Tongue (tissue), 2 donors: ENCODE results near the gene FGF19. TPM values are rescaled to one million over a fixed set of nuclear protein-coding genes. Genes with fewer than 3 reads are reported as not detected.
A peak's percentile ranks its signal among the peaks of the same experiment; 100 is the strongest.

Experiments used
- DNase-seq: peaks from one replicate; pipeline ENCODE4 v3.0.0-alpha.2; 2015
- total RNA-seq: library from RNA; depleted of rRNA; stranded (reverse); fragments of >200 nt; gene quantifications from one replicate; pipeline ENCODE4 v1.2.3, GENCODE V29; 2014

FGF19 gene
- total RNA-seq, 1 donor from 2014 or later = 1.8 TPM

DNA sequence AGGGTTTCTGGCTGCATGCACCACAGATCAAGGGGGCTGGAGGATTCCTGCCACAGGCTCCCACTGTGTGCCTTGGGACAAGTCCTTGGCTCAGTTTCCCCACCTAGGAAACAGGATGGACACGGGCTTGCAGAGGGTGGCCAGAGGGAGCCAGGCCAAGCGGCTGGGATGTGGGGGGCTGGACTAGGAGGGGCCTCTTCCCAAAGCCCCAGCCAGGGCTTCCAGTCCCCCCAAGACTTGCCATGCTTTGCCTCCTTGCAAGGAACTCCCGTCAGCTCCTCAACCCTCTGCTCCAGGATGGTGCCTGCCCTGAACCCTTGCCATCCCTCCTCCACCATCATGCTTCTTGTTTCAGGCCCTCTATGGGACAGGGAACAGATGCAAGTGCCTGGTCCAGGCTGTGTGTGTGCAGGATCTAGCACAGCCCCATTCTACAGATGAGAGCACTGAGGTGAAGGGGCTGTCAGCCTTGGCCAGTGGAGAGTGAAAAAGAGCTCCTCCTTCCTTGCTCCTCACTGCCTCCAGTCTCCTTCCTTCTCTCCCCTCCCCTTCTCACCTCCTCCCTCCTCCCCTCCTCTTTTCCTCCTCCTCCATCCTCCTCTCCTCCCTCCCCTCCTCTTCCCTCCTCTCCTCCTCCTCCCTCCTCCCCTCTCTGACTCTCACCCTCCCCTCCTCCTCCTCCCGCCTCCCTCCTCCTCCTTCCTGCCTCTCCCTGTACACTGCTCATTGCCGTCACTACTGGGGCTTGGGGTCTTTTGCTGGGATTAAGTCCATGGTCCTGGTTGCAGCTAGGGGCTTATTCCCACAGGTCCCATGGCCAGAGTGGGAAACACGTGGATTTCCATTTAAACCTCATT lies 13.3 kb upstream of the FGF19 start:
- no peak for DNase-seq

DNA sequence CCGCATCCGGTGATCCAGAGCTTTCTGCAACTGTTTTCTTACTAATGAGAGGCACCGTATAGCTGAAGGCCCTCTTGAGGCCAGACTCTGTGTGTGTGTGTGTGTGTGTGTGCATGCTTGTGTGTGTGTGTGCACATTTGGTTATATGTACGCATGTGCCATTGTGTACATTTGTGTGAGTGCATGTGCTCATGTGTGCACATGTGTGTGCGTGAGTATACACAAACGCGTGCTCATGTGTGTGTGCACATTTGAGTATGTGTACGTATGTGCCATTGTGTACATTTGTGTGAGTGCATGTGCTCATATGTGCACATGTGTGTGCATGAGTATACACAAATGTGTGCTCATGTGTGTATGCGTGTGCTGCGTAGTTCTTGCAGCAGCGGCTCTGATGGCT lies 12.3 kb upstream of the FGF19 start:
- no peak for DNase-seq

- no peak for DNase-seq
Observed at GRCh38 chr11:69715446-69715845, 11.6 kb upstream of the FGF19 start.

DNA sequence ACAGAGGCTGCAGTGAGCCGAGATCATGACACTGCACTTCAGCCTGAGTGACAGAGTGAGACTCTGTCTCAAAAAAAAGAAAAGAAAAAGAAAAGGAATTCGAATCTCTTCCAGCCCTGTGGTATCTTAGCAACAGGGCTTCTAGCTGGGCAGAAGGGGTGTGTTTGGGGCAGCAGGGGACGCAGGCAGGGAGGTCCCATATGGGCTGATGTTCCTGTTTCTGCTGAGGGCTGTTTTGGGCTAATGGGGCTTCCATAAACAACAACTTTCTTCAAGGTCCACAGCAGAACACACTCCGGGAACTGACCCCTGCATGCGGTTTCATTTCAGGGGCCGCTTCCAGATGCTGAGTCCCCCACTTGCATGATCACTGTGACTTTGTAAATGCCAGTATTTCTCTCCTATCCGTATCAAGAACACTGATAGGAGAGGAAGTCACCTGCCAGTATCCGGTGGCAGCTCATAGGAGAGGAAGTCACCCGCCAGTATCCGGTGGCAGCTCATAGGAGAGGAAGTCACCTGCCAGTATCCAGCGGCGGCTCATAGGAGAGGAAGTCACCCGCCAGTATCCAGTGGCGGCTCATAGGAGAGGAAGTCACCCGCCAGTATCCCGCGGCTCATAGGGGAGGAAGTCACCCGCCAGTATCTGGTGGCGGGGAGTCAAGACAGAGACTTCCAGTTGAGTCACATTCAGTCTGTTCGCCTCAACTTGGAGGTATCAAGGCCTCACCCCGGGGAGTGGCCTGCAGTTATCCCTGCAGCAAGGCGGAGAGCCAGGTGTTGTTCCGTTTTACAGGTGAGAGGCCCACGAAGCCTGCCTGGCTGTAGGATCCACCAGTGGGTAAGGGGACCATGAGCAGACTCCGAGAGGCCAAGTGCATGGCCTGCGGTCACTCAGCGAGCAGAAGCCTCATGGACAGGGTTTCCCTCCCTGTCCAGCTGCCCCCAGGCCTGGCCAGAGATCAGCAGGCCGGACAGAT lies 8.3 kb upstream of the FGF19 start:
- no peak for DNase-seq

GRCh38 chr11:69708736-69709401 lies 5.0 kb upstream of the FGF19 start:
- DNase-seq = no peak

- peak; percentile 38 for DNase-seq
Observed at GRCh38 chr11:69707176-69707575, 3.4 kb upstream of the FGF19 start.

- DNase-seq = no peak
Observed at GRCh38 chr11:69705901-69706787, 2.3 kb upstream of the FGF19 start.

DNA sequence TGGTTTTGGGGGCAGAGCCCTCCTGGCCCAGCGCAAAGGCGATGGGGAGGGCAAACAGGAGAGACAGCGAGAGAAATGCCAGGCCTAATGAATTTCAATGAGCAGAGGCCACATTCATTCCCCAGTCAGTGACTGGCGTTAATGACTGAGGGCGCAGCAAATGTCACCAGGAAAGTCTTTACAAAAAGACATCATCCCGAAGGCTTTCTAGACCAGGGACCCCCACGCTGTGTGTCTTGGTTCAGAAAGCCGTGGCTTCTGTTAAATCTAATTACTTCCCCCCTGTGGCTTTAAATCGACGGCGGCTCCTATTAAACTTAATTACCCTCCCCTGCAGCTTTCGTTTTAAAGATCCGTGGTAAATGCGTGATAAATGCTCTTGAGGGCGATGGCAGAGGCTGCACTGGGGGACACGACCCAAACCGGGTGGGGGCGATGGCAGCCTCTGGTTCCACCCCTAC lies 1.6 kb upstream of the FGF19 start:
- no peak for DNase-seq

GRCh38 chr11:69704508-69705253 lies 859 bp upstream of the FGF19 start:
- DNase-seq = peak; percentile 54

GRCh38 chr11:69703453-69703767 lies 412 bp downstream of the FGF19 start:
- DNase-seq = no peak

DNA sequence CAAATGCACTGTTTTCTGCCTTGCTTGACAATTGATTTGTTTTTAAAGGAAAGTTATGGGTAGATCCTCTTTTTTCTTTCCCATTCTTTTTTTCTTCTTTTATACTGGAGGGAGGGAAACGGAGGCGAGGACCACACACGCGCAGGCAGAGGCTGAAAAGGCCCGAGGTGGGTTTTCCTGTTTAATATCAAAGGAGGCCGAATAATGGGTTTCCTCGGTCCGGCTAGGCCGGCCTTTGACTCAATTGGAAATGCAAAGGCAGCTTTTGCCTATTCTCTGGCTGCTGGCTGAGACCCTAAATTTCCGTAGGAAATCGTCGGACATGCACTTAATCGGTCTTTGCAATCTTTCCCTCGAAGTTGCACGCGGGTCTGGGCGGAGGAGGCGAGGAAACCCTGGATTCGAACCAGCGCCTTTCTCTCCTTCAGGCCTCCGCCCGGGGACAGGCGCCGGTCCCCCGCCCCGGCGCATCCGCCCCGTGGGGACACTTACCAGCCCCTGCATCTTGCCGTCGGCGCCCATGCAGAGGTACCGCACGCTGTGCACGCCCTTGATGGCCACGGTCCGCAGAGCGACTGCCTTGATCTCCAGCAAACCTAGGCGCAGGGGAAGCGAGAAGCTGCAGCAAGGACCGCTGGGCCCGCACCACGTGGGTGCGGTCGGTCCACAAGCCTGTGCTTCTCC lies 911 bp downstream of the FGF19 start:
- DNase-seq = no peak

GRCh38 chr11:69702239-69702691 lies 1.6 kb downstream of the FGF19 start:
- no peak for DNase-seq

DNA sequence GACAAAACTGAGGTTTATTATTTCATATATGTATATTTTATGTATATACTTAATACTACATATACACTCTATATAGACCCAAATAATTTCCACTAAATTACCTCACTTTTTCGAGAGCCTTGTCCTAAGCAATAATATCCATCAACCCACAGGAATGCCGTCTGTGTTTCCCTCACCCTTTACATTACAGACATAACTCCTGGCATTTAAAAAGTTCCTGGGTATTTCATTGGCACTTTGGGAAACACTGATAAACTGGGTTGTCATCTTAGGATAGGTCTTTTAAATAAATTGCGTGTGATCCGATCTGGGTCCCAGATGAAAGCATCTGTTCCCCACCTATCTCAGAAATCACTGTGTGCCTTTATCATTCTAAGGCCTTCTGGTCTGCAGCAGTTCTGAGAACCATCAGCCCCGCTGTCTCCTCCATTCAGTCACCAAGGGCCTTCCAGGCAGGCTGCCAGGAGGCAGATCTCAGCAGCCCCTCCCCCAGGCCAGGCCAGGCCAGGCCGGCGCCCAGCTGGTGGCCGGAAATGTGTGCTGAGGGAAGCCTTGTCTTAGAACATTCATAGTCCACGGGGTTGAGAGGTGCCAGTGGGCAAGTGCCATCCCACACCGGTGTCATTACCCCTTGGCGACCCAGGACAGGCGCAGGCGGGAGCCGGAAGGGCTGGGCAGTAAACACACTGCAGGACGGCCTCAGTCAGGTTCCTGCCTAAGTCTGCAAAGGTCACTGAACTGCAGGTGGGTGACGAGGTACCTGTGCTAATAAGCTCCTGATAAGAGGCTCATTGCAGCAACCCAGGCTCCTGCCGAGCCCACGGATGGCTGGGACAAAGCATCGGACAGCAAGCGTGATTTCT lies 3.3 kb downstream of the FGF19 start:
- DNase-seq = peak; percentile 88

DNA sequence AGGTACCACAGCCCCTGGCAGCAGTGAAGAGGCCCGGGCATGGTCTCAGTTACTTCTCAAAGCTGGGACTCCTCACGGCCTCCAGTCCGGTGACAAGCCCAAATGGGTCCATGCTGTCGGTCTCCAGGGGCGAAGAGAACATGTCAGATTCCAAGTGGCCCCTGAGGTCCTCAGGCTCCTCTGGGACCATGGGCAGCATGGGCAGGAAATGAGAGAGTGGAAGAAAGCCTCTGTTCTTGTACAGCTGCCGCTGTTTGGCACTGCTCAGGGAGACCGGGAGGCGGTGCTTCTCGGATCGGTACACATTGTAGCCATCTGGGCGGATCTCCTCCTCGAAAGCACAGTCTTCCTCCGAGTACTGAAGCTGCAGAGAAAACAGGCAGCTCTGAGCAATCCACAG lies 4.6 kb downstream of the FGF19 start:
- peak; percentile 57 for DNase-seq

- no peak for DNase-seq
Observed at GRCh38 chr11:69698362-69698761, 5.5 kb downstream of the FGF19 start.

- no peak for DNase-seq
Observed at GRCh38 chr11:69697861-69698260, 6.0 kb downstream of the FGF19 start.

- DNase-seq = no peak
Observed at GRCh38 chr11:69697469-69697843, 6.4 kb downstream of the FGF19 start.

DNA sequence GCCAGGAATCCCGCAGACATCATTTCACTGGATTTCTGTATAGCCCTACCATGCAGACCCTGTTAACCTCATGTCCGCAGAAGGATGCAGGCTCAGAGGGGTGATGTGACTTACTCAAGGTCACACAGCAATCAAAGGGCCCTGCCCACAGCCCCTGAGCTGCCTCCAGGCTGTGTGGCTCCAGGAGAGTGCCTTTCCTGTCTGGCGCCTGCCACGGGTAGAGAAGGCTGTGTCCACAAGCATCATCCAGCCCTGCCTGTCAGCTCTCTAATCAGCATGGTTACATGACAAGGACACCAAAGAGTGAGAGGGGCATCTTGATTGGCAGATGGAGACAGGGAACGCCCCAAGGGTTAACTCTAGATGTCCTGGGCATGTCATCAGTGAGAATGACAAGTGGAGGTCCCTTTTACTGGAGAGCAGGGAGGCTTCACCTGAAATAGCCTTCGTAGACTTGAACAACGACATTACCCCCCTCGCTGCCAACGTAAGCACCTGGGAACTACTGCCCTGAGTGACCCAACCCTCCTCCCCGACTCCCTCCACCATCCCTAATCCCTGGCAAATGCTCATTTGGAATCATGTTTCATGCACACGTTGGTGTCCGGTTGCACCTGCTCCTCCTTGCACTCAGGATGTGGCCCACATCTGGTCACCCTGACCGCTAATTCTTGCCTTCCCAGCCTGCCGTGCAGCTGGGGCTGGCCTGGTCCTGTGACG lies 6.9 kb downstream of the FGF19 start:
- DNase-seq = peak; percentile 54
